Measurements from ENCODE around the gene TFDP1. TPM values are rescaled to one million over a fixed set of nuclear protein-coding genes. Genes with fewer than 3 reads are reported as not detected.

Gene TFDP1
- total and polyA plus RNA-seq, 3 donors from 2014 or later: 72.4 to 135 (median 73.1) TPM

DNA sequence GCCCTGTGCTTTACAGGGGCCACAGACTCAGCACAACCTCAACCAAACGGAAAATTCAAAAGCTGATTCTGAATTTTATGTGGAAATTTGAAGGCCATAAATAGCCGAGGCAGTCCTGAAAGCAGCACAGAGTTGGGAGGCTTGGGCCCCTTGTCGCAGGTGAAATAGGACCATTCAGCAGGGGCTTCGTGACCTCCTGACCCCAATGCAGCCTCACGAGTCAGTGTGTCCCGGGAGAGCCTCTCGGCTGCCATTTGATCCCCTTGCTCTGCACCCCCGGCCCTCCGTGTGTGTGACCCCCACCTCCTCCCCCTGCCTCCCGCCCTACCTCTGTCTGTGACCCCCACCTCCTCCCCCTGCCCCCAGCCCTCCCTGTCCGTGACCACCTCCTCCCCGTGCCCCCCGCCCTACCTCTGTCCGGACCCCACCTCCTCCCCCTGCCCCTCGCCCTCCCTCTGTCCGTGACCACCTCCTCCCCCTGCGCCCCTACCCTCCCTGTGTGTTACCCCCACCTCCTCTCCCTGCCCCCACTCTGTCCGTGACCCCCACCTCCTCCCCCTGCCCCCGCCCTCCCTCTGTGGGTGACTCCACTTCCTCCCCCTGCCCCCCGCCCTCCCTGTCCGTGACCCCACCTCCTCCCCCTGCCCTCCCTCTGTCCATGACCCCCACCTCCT, 41.7 kb upstream of the TFDP1 start:
- H3K9me3 ChIP-seq: no peaks in the 10 kb centered on the region
- intact Hi-C loops (cut with DNase I; ENCODE audit: low total_unique reads): no loop called here
- no peak overlapping the region for H3K4me3 ChIP-seq
- peaks cover 15% of the 10 kb centered on the region for H3K4me1 ChIP-seq
- H3K27ac ChIP-seq: no peak overlapping the region
- 82 to 85% methylated on average over 5 to 12 of the region's 21 CpGs for WGBS, 2 donors
- no peak for DNase-seq
- no peak for TF ChIP-seq POLR2A (IDR thresholded peaks at IDR 0.05)
- TF ChIP-seq, protein P1, sequence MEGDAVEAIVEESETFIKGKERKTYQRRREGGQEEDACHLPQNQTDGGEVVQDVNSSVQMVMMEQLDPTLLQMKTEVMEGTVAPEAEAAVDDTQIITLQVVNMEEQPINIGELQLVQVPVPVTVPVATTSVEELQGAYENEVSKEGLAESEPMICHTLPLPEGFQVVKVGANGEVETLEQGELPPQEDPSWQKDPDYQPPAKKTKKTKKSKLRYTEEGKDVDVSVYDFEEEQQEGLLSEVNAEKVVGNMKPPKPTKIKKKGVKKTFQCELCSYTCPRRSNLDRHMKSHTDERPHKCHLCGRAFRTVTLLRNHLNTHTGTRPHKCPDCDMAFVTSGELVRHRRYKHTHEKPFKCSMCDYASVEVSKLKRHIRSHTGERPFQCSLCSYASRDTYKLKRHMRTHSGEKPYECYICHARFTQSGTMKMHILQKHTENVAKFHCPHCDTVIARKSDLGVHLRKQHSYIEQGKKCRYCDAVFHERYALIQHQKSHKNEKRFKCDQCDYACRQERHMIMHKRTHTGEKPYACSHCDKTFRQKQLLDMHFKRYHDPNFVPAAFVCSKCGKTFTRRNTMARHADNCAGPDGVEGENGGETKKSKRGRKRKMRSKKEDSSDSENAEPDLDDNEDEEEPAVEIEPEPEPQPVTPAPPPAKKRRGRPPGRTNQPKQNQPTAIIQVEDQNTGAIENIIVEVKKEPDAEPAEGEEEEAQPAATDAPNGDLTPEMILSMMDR (IDR thresholded peaks at IDR 0.05): no peak
- H3K27me3 ChIP-seq: no peaks in the 10 kb centered on the region
- H3K36me3 ChIP-seq (ENCODE audit: low read depth, missing control alignments): no peaks in the 10 kb centered on the region

DNA sequence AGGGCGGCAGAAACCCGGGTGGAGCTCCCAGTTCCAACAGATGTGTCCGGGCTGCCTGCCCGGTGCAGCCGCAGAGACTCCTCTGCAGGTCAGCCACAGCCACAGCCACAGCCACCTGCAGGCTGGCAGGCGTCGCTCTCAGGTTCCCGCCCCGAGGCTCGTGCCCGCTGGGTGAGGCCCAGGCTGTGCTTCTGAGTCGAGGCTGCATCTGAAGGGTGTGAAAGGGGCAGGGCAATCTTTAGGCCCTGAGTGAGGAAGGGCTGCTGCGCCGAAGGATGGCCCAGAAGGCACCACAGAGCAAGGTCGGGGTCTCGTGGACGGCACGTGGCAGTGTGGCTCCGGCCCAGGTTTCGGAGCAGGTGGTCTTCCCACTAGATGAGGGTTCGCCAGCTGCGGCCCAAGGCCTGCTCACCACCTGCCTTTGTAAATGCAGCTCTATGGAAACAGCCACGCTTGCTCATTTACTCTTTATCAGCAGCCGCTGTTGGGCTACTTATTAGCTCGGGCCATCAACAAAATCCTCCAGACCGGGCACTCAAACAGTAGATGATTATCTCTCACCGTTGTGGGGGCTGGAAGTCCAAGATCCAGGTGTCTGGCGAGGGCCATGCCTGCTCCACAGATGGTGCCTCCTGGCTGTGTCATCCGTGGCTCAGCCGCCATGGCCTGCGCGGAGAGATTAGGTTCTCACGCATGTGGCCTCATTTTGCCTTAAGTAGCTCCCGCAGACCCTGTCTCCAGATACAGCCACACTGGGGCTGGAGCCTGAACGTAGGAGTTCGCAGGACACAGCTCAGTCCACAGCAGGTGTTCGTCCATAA, 40.3 kb upstream of the TFDP1 start:
- DNase-seq: no peak
- whole genome bisulfite sequencing, 2 donors: 90 to 91% methylated on average over 18 to 37 of the region's 37 CpGs
- TF ChIP-seq POLR2A (IDR thresholded peaks at IDR 0.05): no peak
- TF ChIP-seq, protein P1 (IDR thresholded peaks at IDR 0.05): no peak
- H3K4me1 ChIP-seq: peaks cover 18% of the 10 kb centered on the region
- H3K27ac ChIP-seq: peak overlapping the region in 1 of 2 donors; percentile 84
- H3K36me3 ChIP-seq (ENCODE audit: low read depth, missing control alignments): no peaks in the 10 kb centered on the region
- no peaks in the 10 kb centered on the region for H3K27me3 ChIP-seq
- no peaks in the 10 kb centered on the region for H3K9me3 ChIP-seq
- intact Hi-C loops (cut with DNase I; ENCODE audit: low total_unique reads): no loop called here
- H3K4me3 ChIP-seq: no peak overlapping the region

DNA sequence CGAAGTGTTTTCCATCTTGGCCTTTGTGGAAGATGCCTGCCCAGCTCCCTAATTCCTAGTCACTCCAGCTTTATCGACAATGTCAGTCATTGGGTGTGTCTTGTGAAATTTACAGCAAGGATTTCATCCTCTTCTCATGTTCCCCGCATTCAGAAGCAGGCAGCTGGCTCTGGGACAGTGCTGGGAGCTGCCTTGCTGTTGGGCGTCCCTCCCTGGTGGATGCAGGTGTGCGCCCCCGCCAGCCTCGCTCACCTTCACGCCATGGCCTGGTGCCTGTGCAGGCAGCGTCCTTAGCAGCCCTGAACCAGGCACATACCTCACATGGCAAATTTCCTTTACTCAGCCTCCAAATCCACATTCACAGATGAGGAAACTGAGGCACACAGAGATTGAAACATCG, 39.7 kb upstream of the TFDP1 start:
- peak; percentile 9 for DNase-seq

DNA sequence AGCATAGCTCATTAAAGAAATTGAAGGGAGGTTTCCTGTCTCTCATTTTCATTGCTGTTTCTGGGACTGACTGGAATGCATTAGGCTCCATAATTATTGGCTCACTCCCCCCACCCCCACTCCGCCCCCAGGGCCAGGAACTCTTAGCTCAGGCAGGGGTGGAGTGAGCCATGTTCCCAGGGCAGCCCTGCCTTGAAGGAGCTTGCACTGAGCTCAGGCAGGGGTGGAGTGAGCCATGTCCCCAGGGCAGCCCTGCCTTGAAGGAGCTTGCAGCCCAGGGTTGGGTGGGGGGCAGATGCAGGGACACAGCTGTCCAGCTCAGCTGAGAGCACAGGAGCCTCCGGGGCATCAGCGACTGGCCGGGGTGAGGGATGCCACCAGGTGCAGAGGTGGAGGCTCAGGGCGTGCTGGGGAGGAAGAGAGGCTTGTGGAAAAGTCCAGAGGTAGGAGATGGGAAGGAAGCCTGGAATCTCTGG, 39.1 kb upstream of the TFDP1 start:
- Histone ChIP-seq H3K27me3 (no peaks in the 10 kb centered on the region), H3K27ac (peak overlapping the region; percentile 65 to 84), H3K36me3 (ENCODE audit: low read depth, missing control alignments) (no peaks in the 10 kb centered on the region), H3K4me1 (peaks cover 18% of the 10 kb centered on the region), H3K4me3 (no peak overlapping the region), H3K9me3 (no peaks in the 10 kb centered on the region)
- no peak for TF ChIP-seq POLR2A (IDR thresholded peaks at IDR 0.05)
- WGBS, 2 donors: 60 to 80% methylated on average over 1 to 5 of the region's 5 CpGs
- DNase-seq: peak; percentile 26
- intact Hi-C loops (cut with DNase I; ENCODE audit: low total_unique reads): no loop called here

More for the DNA sequence above, 39.7 kb upstream of the TFDP1 start:
- Histone ChIP-seq H3K36me3 (ENCODE audit: low read depth, missing control alignments) (no peaks in the 10 kb centered on the region), H3K27me3 (no peaks in the 10 kb centered on the region), H3K4me3 (no peak overlapping the region), H3K9me3 (no peaks in the 10 kb centered on the region), H3K27ac (peak overlapping the region in 1 of 2 donors; percentile 84), H3K4me1 (peaks cover 18% of the 10 kb centered on the region)
- intact Hi-C loops (cut with DNase I; ENCODE audit: low total_unique reads): no loop called here
- TF ChIP-seq POLR2A (IDR thresholded peaks at IDR 0.05): no peak
- TF ChIP-seq, protein P1 (IDR thresholded peaks at IDR 0.05): no peak
- 93 to 95% methylated on average over 10 of the region's 10 CpGs for WGBS, 2 donors

DNA sequence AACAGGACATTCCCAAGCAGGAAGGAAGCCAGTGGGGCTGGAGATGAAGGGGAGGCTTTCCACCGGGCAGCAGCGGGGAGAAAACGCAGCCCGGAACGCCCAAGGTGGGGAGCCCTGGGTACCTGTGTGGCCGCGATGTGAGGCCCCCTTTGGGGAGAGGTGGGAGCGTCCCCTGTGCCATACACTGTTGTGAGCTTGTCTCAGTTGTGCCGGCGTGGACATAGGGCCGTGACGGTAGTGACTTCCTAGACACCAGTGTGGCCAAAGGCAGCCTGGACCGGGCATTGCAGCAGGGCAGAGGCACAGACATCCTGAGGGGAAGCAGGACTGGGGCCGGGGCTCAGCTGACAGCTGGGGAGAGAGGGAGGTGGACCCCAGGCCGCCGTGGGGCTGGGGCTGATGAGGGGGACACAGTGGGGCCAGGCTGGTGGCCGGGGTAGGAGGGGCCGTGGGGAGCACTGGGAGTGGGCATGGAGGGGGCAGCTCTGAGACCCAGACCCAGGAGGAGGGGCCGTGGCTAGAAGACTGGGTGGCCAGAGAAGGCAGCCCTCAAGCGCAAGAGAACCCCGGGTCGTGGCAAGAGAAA, 38.5 kb upstream of the TFDP1 start:
- DNase-seq: no peak
- TF ChIP-seq, protein P1 (IDR thresholded peaks at IDR 0.05): no peak
- TF ChIP-seq POLR2A (IDR thresholded peaks at IDR 0.05): no peak
- H3K27me3 ChIP-seq: no peaks in the 10 kb centered on the region
- peak overlapping the region; percentile 65 to 84 for H3K27ac ChIP-seq
- no peaks in the 10 kb centered on the region for H3K9me3 ChIP-seq
- WGBS, 2 donors: 55 to 57% methylated on average over 15 to 22 of the region's 22 CpGs
- H3K4me1 ChIP-seq: peaks cover 18% of the 10 kb centered on the region
- no peak overlapping the region for H3K4me3 ChIP-seq
- no peaks in the 10 kb centered on the region for H3K36me3 ChIP-seq (ENCODE audit: low read depth, missing control alignments)
- intact Hi-C loops (cut with DNase I; ENCODE audit: low total_unique reads): no loop called here
